GM23248 (cell line): ENCODE measurements around the gene SCAANT1. TPM values are rescaled to one million over a fixed set of nuclear protein-coding genes. Genes with fewer than 3 reads are reported as not detected.

Source experiments
- DNase-seq: peaks from one replicate; pipeline ENCODE4 v3.0.0-alpha.2; 2015
- H2AFZ ChIP-seq: fragments of 200-600 bp; sonication (generic); 2 replicates; pipeline ENCODE4 v1.6.1; 2016; ENCODE audit warnings: antibody characterized with exemption
- H3F3A ChIP-seq: fragments of 200-600 bp; sonication (generic); 2 replicates; pipeline ENCODE4 v1.6.1; 2016; ENCODE audit warnings: mild to moderate bottlenecking, antibody characterized with exemption, mixed run types; ENCODE audit not compliant: insufficient read depth
- H3K27ac ChIP-seq: fragments of 200-600 bp; sonication (generic); 2 replicates; pipeline ENCODE4 v1.5.1; 2016; ENCODE audit warnings: mild to moderate bottlenecking
- H3K27me3 ChIP-seq: fragments of 200-600 bp; sonication (generic); replicated peaks from 2 replicates; pipeline ENCODE4 v1.6.1; 2016; ENCODE audit warnings: mild to moderate bottlenecking; ENCODE audit not compliant: insufficient read depth
- H3K36me3 ChIP-seq: fragments of 200-600 bp; sonication (generic); 2 replicates; pipeline ENCODE4 v1.6.1; 2016; ENCODE audit warnings: low read depth, mild to moderate bottlenecking
- H3K4me1 ChIP-seq: fragments of 200-600 bp; sonication (generic); 2 replicates; pipeline ENCODE4 v1.6.1; 2016; ENCODE audit warnings: mild to moderate bottlenecking; ENCODE audit not compliant: insufficient read depth
- H3K4me2 ChIP-seq: fragments of 200-600 bp; sonication (generic); one replicate; pipeline ENCODE4 v1.6.1; 2016; ENCODE audit warnings: mild to moderate bottlenecking; ENCODE audit not compliant: unreplicated experiment
- H3K4me3 ChIP-seq: fragments of 200-600 bp; sonication (generic); 2 replicates; pipeline ENCODE4 v1.5.1; 2016; ENCODE audit warnings: mild to moderate bottlenecking
- H3K79me2 ChIP-seq: fragments of 200-600 bp; sonication (generic); 2 replicates; pipeline ENCODE4 v1.6.1; 2016; ENCODE audit warnings: mild to moderate bottlenecking; ENCODE audit not compliant: insufficient read depth
- H3K9ac ChIP-seq: fragments of 200-600 bp; sonication (generic); 2 replicates; pipeline ENCODE4 v1.6.1; 2016; ENCODE audit warnings: mild to moderate bottlenecking
- H3K9me2 ChIP-seq: fragments of 200-600 bp; sonication (generic); 2 replicates; pipeline ENCODE4 v1.6.1; 2016; ENCODE audit warnings: mixed run types, mild to moderate bottlenecking, moderate library complexity; ENCODE audit not compliant: insufficient read depth
- H3K9me3 ChIP-seq: fragments of 200-600 bp; sonication (generic); one replicate; pipeline ENCODE4 v1.6.1; 2017; ENCODE audit warnings: low read depth
- H4K20me1 ChIP-seq: fragments of 200-600 bp; sonication (generic); 2 replicates; pipeline ENCODE4 v1.6.0; 2016; ENCODE audit not compliant: insufficient read depth
- EZH2 ChIP-seq: fragments of 200-600 bp; sonication (generic); IDR thresholded peaks from 2 replicates; pipeline ENCODE4 v1.6.1; 2018; ENCODE audit warnings: antibody characterized with exemption, mild to moderate bottlenecking; ENCODE audit not compliant: insufficient read depth, poor library complexity, severe bottlenecking
- EZH2phosphoT487 ChIP-seq: fragments of 200-600 bp; sonication (generic); IDR thresholded peaks from 2 replicates; pipeline ENCODE4 v1.6.1; 2018; ENCODE audit warnings: antibody characterized with exemption, moderate library complexity, mild to moderate bottlenecking, low read depth; ENCODE audit not compliant: insufficient read depth
- WGBS, 2 experiments: methylation state at CpG; one replicate each; pipeline ENCODE4 v1.1.6; 2015 to 2017; ENCODE audit warnings: low lambda C conversion rate in 2 of 2, low coverage in 1 of 2; ENCODE audit errors: missing lambda C conversion rate in 2 of 2; 5-methylcytosine and 5-hydroxymethylcytosine counted together
- in situ Hi-C: fragments of 300-500 bp; cut with MboI; formaldehyde crosslinking; loops from 2 replicates; pipeline ENCODE4 v1.15.0; 2020
- polyA plus RNA-seq: library from polyadenylated mRNA; unstranded; fragments of >200 nt; fragmentation: Nextera tagmentation; extraction: Ambion mirVana; gene quantifications from 2 replicates; pipeline ENCODE4 v1.2.1, GENCODE V29; 2016
- total RNA-seq: library from RNA; depleted of rRNA; stranded (reverse); fragments of >200 nt; shearing (Covaris generic); gene quantifications from 2 replicates; pipeline ENCODE4 v1.2.3, GENCODE V29; 2014

SCAANT1 gene
- total and polyA plus RNA-seq, 2 experiments from 2014 or later: not detected

- H2AFZ ChIP-seq: no peak overlapping the region
- no peak overlapping the region for H3K27ac ChIP-seq
- no peak overlapping the region for H3K4me3 ChIP-seq
- peaks cover 81% of the 10 kb centered on the region for H3K79me2 ChIP-seq
- H3K4me2 ChIP-seq: no peak overlapping the region
- no peak overlapping the region for H3K9ac ChIP-seq
- H3K27me3 ChIP-seq: no peaks in the 10 kb centered on the region
- no peaks in the 10 kb centered on the region for H3K9me3 ChIP-seq
- H3K9me2 ChIP-seq: no peaks in the 10 kb centered on the region
- no peak for DNase-seq
- peaks cover 6% of the 10 kb centered on the region; the same call in 1 of the 2 replicates for H3K36me3 ChIP-seq
- no peak for TF ChIP-seq EZH2
- TF ChIP-seq EZH2phosphoT487: no peak
- H3F3A ChIP-seq: 0 out of 2 replicates have a peak, but pooled peaks cover 12% of the 10 kb centered on the region
- H3K4me1 ChIP-seq: peaks cover 9% of the 10 kb centered on the region
- H4K20me1 ChIP-seq: no peaks in the 10 kb centered on the region; the same call in 1 of the 2 replicates
- in situ Hi-C loops: no loop called here
- 82 to 85% methylated on average over 5 of the region's 5 CpGs for WGBS, 2 experiments
Measured at GRCh38 chr3:63895422-63896189, 16.6 kb downstream of the SCAANT1 start.

- Histone ChIP-seq H3K4me3 (no peak overlapping the region), H3K36me3 (no peaks in the 10 kb centered on the region), H3K4me1 (peaks cover 9% of the 10 kb centered on the region), H3K9ac (no peak overlapping the region), H3K27ac (no peak overlapping the region), H2AFZ (no peak overlapping the region), H3K79me2 (peaks cover 95% of the 10 kb centered on the region), H4K20me1 (peaks cover 7% of the 10 kb centered on the region), H3K4me2 (no peak overlapping the region), H3K27me3 (no peaks in the 10 kb centered on the region), H3K9me2 (no peaks in the 10 kb centered on the region), H3F3A (0 out of 2 replicates have a peak, but pooled peaks cover 12% of the 10 kb centered on the region), H3K9me3 (no peaks in the 10 kb centered on the region)
- 93 to 94% methylated on average over 1 of the region's 1 CpG for WGBS, 2 experiments
- no peak for DNase-seq
- no peak for TF ChIP-seq EZH2
- TF ChIP-seq EZH2phosphoT487: no peak
- in situ Hi-C loops: no loop called here
Measured at GRCh38 chr3:63892773-63893352, 19.3 kb downstream of the SCAANT1 start.

GRCh38 chr3:63891518-63891917 lies 20.7 kb downstream of the SCAANT1 start:
- in situ Hi-C loops: no loop called here
- Histone ChIP-seq H2AFZ (no peak overlapping the region), H3K36me3 (no peaks in the 10 kb centered on the region), H3K79me2 (peaks cover 95% of the 10 kb centered on the region), H3K9ac (no peak overlapping the region), H3F3A (0 out of 2 replicates have a peak, but pooled peaks cover 2% of the 10 kb centered on the region), H3K27ac (no peak overlapping the region), H3K9me3 (no peaks in the 10 kb centered on the region), H3K4me3 (no peak overlapping the region), H4K20me1 (peaks cover 7% of the 10 kb centered on the region), H3K9me2 (no peaks in the 10 kb centered on the region), H3K4me1 (peaks cover 9% of the 10 kb centered on the region), H3K27me3 (no peaks in the 10 kb centered on the region), H3K4me2 (no peak overlapping the region)
- TF ChIP-seq EZH2: no peak
- no peak for DNase-seq
- 96 to 98% methylated on average over 5 of the region's 5 CpGs for WGBS, 2 experiments

- WGBS, 2 experiments: 78 to 80% methylated on average over 3 of the region's 3 CpGs
- no peaks in the 10 kb centered on the region for H3F3A ChIP-seq
- no peaks in the 10 kb centered on the region for H3K9me2 ChIP-seq
- in situ Hi-C loops: no loop called here
- no peaks in the 10 kb centered on the region for H3K27me3 ChIP-seq
- no peak for DNase-seq
- no peaks in the 10 kb centered on the region for H3K9me3 ChIP-seq
- 0 out of 2 replicates have a peak, but pooled peaks cover 5% of the 10 kb centered on the region for H3K4me1 ChIP-seq
- no peak for TF ChIP-seq EZH2phosphoT487
- TF ChIP-seq EZH2: no peak
- H4K20me1 ChIP-seq: peaks cover 7% of the 10 kb centered on the region
- H3K9ac ChIP-seq: no peak overlapping the region
- no peaks in the 10 kb centered on the region for H3K36me3 ChIP-seq
- H3K4me2 ChIP-seq: no peak overlapping the region
- no peak overlapping the region for H3K4me3 ChIP-seq
- no peak overlapping the region for H3K27ac ChIP-seq
- H3K79me2 ChIP-seq: peaks cover 95% of the 10 kb centered on the region
- no peak overlapping the region for H2AFZ ChIP-seq
Measured at GRCh38 chr3:63886858-63887257, 25.3 kb downstream of the SCAANT1 start.
